K562 (cell line): ENCODE measurements around the gene SERPIND1. TPM values are rescaled to one million over a fixed set of nuclear protein-coding genes. Genes with fewer than 3 reads are reported as not detected.

ENCODE experiments used
- ATAC-seq: fragments of 200-7000 bp; cut with Tn5 transposase; 3 replicates; pipeline ENCODE4 v1.9.1; 2020; ENCODE audit warnings: moderate library complexity
- BruUV-seq: library from RNA; stranded (reverse); fragments of 400-500 nt; replicated peaks from 2 replicates; lab custom pipeline; 2021; lab: Mats Ljungman, UMichigan
- CTCF ChIA-PET: fragments of 300-600 bp; formaldehyde crosslinking; extraction: SDS; loops from one replicate; lab custom pipeline; 2021; ENCODE audit warnings: low intra/inter-chr PET ratio; lab: Yijun Ruan, JAX
- POLR2A ChIA-PET: fragments of 300-600, 350-650 bp; sonication (Branson Sonifier 250); formaldehyde crosslinking; extraction: SDS; loops from one replicate; lab custom pipeline; 2021; ENCODE audit warnings: antibody characterized with exemption, inconsistent platforms; lab: Yijun Ruan, JAX
- DNase-seq, 4 experiments: peaks; one replicate each; pipeline versions ENCODE4 v3.0.0 to v3.0.0-alpha.2; 2011 to 2018; ENCODE audit warnings: low spot score in 3 of 4, mixed read lengths in 3 of 4; ENCODE audit errors: extremely low read depth in 1 of 4
- FAIRE-seq: peaks from 2 replicates; lab custom pipeline; 2011; peaks lifted over from hg19 to GRCh38; lab: Jason Lieb, UNC
- H2AFZ ChIP-seq: 2 replicates; pipeline ENCODE4 v1.6.0; 2011; ENCODE audit warnings: low read depth, low read length, control low read depth, inconsistent platforms
- H3K27ac ChIP-seq: fragments of 200-600 bp; 3 replicates; pipeline ENCODE4 v1.8.0; 2011; ENCODE audit warnings: low read depth, mild to moderate bottlenecking, control low read depth, inconsistent platforms, low read length, moderate library complexity, mixed read lengths; ENCODE audit errors: extremely low read depth
- H3K27me3 ChIP-seq, 2 experiments: fragments of 300-600 bp in 1 of 2; 2 replicates in 1 of 2; 3 replicates in 1 of 2; pipeline versions ENCODE4 v1.6.0 to v1.8.0; 2011; ENCODE audit warnings: inconsistent platforms in 2 of 2, low read length in 2 of 2, mild to moderate bottlenecking in 1 of 2, mixed read lengths in 1 of 2, moderate library complexity in 1 of 2; ENCODE audit not compliant: control insufficient read depth in 2 of 2, insufficient read depth in 2 of 2
- H3K36me3 ChIP-seq: fragments of 300-600 bp; 3 replicates; pipeline ENCODE4 v1.8.0; 2011; ENCODE audit warnings: mild to moderate bottlenecking, low read length, inconsistent platforms; ENCODE audit not compliant: control insufficient read depth, insufficient read depth
- H3K4me1 ChIP-seq, 2 experiments: fragments of 200-600 bp in 1 of 2; replicated peaks in 1 of 2; 2 replicates in 1 of 2; 3 replicates in 1 of 2; pipeline versions ENCODE4 v1.5.1 to v1.8.0; 2011; ENCODE audit warnings: inconsistent platforms in 2 of 2, low read length in 2 of 2, mild to moderate bottlenecking in 1 of 2, mixed read lengths in 1 of 2, moderate library complexity in 1 of 2; ENCODE audit not compliant: control insufficient read depth in 2 of 2, insufficient read depth in 2 of 2
- H3K4me2 ChIP-seq: 2 replicates; pipeline ENCODE4 v1.6.1; 2011; ENCODE audit warnings: low read length, control low read depth, inconsistent platforms, mixed read lengths; ENCODE audit not compliant: insufficient read depth
- H3K4me3 ChIP-seq: fragments of 200-600 bp; sonication (generic), shearing (Covaris generic); 2 replicates; pipeline ENCODE4 v1.5.1; 2016; ENCODE audit warnings: control low read depth, inconsistent platforms
- H3K79me2 ChIP-seq: fragments of 200-600 bp; 3 replicates; pipeline ENCODE4 v1.8.0; 2011; ENCODE audit warnings: low read length, inconsistent platforms; ENCODE audit not compliant: control insufficient read depth, insufficient read depth
- H3K9ac ChIP-seq, 2 experiments: 2 replicates each; pipeline versions ENCODE4 v1.6.0 to v1.6.1; 2011; ENCODE audit warnings: low read depth in 2 of 2, low read length in 2 of 2, control low read depth in 1 of 2, inconsistent platforms in 1 of 2, mild to moderate bottlenecking in 1 of 2, mixed read lengths in 1 of 2; ENCODE audit not compliant: insufficient read depth in 1 of 2
- H3K9me1 ChIP-seq: one replicate; pipeline ENCODE4 v1.6.0; 2011; ENCODE audit warnings: inconsistent platforms, mild to moderate bottlenecking, low read length, moderate library complexity; ENCODE audit not compliant: control insufficient read depth, insufficient read depth
- H3K9me3 ChIP-seq: replicated peaks from 2 replicates; pipeline ENCODE4 v1.5.1; 2011; ENCODE audit warnings: low read depth, low read length, inconsistent platforms; ENCODE audit not compliant: control insufficient read depth, insufficient read depth
- H4K20me1 ChIP-seq: replicated peaks from 2 replicates; pipeline ENCODE4 v1.6.1; 2011; ENCODE audit warnings: low read length, inconsistent platforms, mixed read lengths; ENCODE audit not compliant: control insufficient read depth, insufficient read depth
- BRD9 ChIP-seq: fragments of 450-650 bp; IDR thresholded peaks from 2 replicates; pipeline ENCODE4 v1.6.1; 2018; ENCODE audit warnings: low read depth; ENCODE audit not compliant: partially characterized antibody
- CREB3L1 ChIP-seq: fragments of 450-650 bp; IDR thresholded peaks from 2 replicates; pipeline ENCODE4 v1.6.1; 2014; ENCODE audit warnings: low read depth, mild to moderate bottlenecking, moderate library complexity, borderline replicate concordance
- ELK3 ChIP-seq: fragments of 450-650 bp; formaldehyde crosslinking; IDR thresholded peaks from 2 replicates; pipeline ENCODE4 v1.4.0; 2020; ENCODE audit warnings: mild to moderate bottlenecking
- ILK ChIP-seq: fragments of 450-650 bp; IDR thresholded peaks from 2 replicates; pipeline ENCODE4 v1.6.1; 2016; ENCODE audit warnings: missing genetic modification characterization, low read depth, mild to moderate bottlenecking, missing compliant biosample characterization, moderate library complexity, borderline replicate concordance
- PHB2 ChIP-seq: fragments of 450-650 bp; IDR thresholded peaks from 2 replicates; pipeline ENCODE4 v1.6.1; 2017; ENCODE audit warnings: low read depth
- PRDM10 ChIP-seq: fragments of 450-650 bp; IDR thresholded peaks from 2 replicates; pipeline ENCODE4 v1.6.1; 2018; ENCODE audit not compliant: partially characterized antibody
- SAFB2 ChIP-seq: fragments of 200-400 bp; formaldehyde crosslinking; IDR thresholded peaks from 2 replicates; pipeline ENCODE4 v1.6.1; 2018; ENCODE audit warnings: borderline replicate concordance, low read length, low read depth, moderate library complexity; ENCODE audit not compliant: severe bottlenecking
- TCF15 ChIP-seq: fragments of 250-450 bp; sonication (Bioruptor Pico); IDR thresholded peaks from 2 replicates; pipeline ENCODE4 v1.8.0; 2022; ENCODE audit warnings: moderate library complexity, mild to moderate bottlenecking, inconsistent platforms
- ZNF143 ChIP-seq: sonication (generic); formaldehyde crosslinking; IDR thresholded peaks from 2 replicates; pipeline ENCODE4 v1.9.0; 2022; ENCODE audit warnings: mild to moderate bottlenecking, missing genetic modification reagents
- ZNF589 ChIP-seq: fragments of 200-800 bp; sonication (Bioruptor generic); IDR thresholded peaks from 2 replicates; pipeline ENCODE4 v1.6.1; 2016; ENCODE audit warnings: low read depth, missing genetic modification characterization, missing compliant biosample characterization
- WGBS: fragments of 100-300 bp; shearing (Covaris generic); methylation state at CpG from one replicate; pipeline ENCODE4 v1.1.6; 2016; ENCODE audit warnings: low coverage, mixed read lengths; ENCODE audit not compliant: insufficient coverage; ENCODE audit errors: missing lambda C conversion rate; 5-methylcytosine and 5-hydroxymethylcytosine counted together
- in situ Hi-C: fragments of 300-500 bp; cut with MboI; formaldehyde crosslinking; loops from 4 replicates; pipeline ENCODE4 v1.15.0; 2018; ENCODE audit warnings: inconsistent platforms, mixed read lengths
- intact Hi-C: fragments of 100-400 bp; cut with micrococcal nuclease; formaldehyde crosslinking; loops from 2 replicates; pipeline ENCODE4 v1.14.2; 2022
- polyA plus RNA-seq, 8 experiments: library from polyadenylated mRNA; depleted of rRNA in 4 of 8; stranded (reverse) in 5 of 8; unstranded in 3 of 8; fragments of >200 nt; fragmentation: Nextera tagmentation in 2 of 8; fragmentation: Illumina TruSeq in 1 of 8; extraction: Ambion mirVana in 2 of 8; extraction: Trizol in 1 of 8; gene quantifications; 2 replicates each; pipeline versions ENCODE4 v1.2.1 to v1.2.3, GENCODE V29; 2011 to 2014; ENCODE audit warnings: inconsistent platforms in 1 of 8, missing spikeins in 1 of 8
- total RNA-seq, 7 experiments: library from RNA; depleted of rRNA in 6 of 7; stranded (reverse); fragments of >200 nt in 6 of 7; fragmentation: Illumina TruSeq in 2 of 7; extraction: Trizol in 2 of 7; gene quantifications; 2 replicates each; pipeline versions ENCODE4 v1.2.1 to v1.2.3, GENCODE V29; 2011 to 2021; ENCODE audit warnings: low replicate concordance in 1 of 7
- TF ChIP-seq, protein P1 (sequence below): sonication (generic); formaldehyde crosslinking; IDR thresholded peaks from 2 replicates; pipeline ENCODE4 v1.8.1; 2023; ENCODE audit warnings: mild to moderate bottlenecking, missing genetic modification reagents

SERPIND1 gene
- total and polyA plus RNA-seq, 9 of the 15 experiments (the other 6 are each of a cell fraction or from before 2014, with no cell fraction given), result 0.04 to 0.11 (median 0.09) TPM; not detected in 6

DNA sequence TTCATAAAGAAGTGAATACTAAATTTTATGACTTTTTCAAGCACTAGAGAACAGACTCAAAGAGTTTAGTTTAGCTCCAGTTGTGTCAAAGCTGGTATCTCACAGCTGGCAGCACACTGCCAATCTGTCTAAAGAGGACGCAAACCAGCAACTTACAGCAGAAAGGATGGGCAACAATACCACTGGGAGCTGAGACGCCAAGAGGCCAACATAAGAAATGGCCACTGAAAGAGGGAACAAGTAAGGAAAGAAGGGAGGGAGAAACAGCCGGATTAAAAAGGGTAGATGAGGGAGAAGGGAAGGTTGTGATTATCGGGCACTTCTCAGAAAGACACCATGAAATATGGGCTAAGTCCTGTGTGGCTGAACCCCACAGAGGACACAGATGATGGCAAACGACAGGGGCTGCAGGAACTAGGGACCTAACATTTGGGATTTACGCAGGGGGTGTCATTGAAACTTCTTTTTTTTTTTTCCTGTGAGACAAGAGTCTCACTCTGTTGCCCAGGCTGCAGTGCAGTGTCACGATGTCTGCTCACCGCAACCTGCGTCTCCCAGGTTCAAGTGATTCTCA is 41.7 kb downstream of the SERPIND1 start:
- Histone ChIP-seq H3K4me1 (no peaks in the 10 kb centered on the region), H3K4me2 (no peak overlapping the region), H3K36me3 (peaks cover 80% of the 10 kb centered on the region), H2AFZ (no peak overlapping the region), H3K79me2 (no peaks in the 10 kb centered on the region), H3K4me3 (no peak overlapping the region), H3K9me1 (no peaks in the 10 kb centered on the region), H3K9ac (no peak overlapping the region), H3K27ac (no peak overlapping the region), H4K20me1 (peaks cover 5% of the 10 kb centered on the region; the same call in 1 of the 2 replicates), H3K27me3 (no peaks in the 10 kb centered on the region), H3K9me3 (no peaks in the 10 kb centered on the region)
- intact Hi-C loops, result no loop called here
- ChIA-PET POLR2A (interaction anchor here (0.6 to 2.3 kb wide), 5 partner anchors 9 to 80 kb away, joined by 3 to 8 read pairs (median 4); no protein-coding TSS in a partner anchor), CTCF (no interaction called here)
- WGBS, result 85% methylated on average over 9 of the region's 9 CpGs
- in situ Hi-C loops, result no loop called here
- FAIRE-seq (no peak), DNase-seq (peak in 1 of 4 experiments; percentile 36), ATAC-seq (no peak)
- no TSS peak for BruUV-seq
- TF ChIP-seq, protein P1, sequence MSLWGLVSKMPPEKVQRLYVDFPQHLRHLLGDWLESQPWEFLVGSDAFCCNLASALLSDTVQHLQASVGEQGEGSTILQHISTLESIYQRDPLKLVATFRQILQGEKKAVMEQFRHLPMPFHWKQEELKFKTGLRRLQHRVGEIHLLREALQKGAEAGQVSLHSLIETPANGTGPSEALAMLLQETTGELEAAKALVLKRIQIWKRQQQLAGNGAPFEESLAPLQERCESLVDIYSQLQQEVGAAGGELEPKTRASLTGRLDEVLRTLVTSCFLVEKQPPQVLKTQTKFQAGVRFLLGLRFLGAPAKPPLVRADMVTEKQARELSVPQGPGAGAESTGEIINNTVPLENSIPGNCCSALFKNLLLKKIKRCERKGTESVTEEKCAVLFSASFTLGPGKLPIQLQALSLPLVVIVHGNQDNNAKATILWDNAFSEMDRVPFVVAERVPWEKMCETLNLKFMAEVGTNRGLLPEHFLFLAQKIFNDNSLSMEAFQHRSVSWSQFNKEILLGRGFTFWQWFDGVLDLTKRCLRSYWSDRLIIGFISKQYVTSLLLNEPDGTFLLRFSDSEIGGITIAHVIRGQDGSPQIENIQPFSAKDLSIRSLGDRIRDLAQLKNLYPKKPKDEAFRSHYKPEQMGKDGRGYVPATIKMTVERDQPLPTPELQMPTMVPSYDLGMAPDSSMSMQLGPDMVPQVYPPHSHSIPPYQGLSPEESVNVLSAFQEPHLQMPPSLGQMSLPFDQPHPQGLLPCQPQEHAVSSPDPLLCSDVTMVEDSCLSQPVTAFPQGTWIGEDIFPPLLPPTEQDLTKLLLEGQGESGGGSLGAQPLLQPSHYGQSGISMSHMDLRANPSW (CRISPR knock-in tag), result 0 out of 2 replicates have a peak, but pooled peaks have one; percentile 83
- TF ChIP-seq TCF15, result no peak
- TF ChIP-seq PHB2, result peak; percentile 12; the same call in 1 of the 2 replicates
- no peak for TF ChIP-seq BRD9
- TF ChIP-seq ILK (tag), result no peak
- TF ChIP-seq ZNF589 (CRISPR knock-in tag), result no peak
- no peak for TF ChIP-seq CREB3L1
- TF ChIP-seq ELK3, result no peak
- TF ChIP-seq SAFB2, result no peak
- no peak for TF ChIP-seq ZNF143 (CRISPR knock-in tag)
- TF ChIP-seq PRDM10, result peak; percentile 31
